H9 (cell line): Measurements from ENCODE around the gene PFKL. TPM values are rescaled to one million over a fixed set of nuclear protein-coding genes. Genes with fewer than 3 reads are reported as not detected.

Source experiments
- DNase-seq: peaks from one replicate; pipeline ENCODE4 v3.0.0-alpha.2; 2017
- H2AFZ ChIP-seq: one replicate; pipeline ENCODE4 v1.6.1; 2013; ENCODE audit warnings: mild to moderate bottlenecking, low read length, control low read depth, moderate library complexity
- H2AK5ac ChIP-seq: 2 replicates; pipeline ENCODE4 v1.6.1; 2013; ENCODE audit warnings: low read length, control low read depth, mixed read lengths; ENCODE audit not compliant: insufficient read length
- H2BK120ac ChIP-seq: one replicate; pipeline ENCODE4 v1.6.1; 2013; ENCODE audit warnings: low read depth, mild to moderate bottlenecking, low read length, control low read depth, inconsistent platforms; ENCODE audit not compliant: poor library complexity, severe bottlenecking
- H2BK12ac ChIP-seq: 2 replicates; pipeline ENCODE4 v1.6.1; 2013; ENCODE audit warnings: low read length, control low read depth, mixed read lengths, low read depth; ENCODE audit not compliant: insufficient read length
- H2BK15ac ChIP-seq: 2 replicates; pipeline ENCODE4 v1.6.1; 2013; ENCODE audit warnings: low read depth, low read length, control low read depth
- H2BK20ac ChIP-seq: one replicate; pipeline ENCODE4 v1.6.1; 2013; ENCODE audit warnings: low read depth, mild to moderate bottlenecking, low read length, control low read depth, inconsistent platforms; ENCODE audit not compliant: poor library complexity, severe bottlenecking
- H2BK5ac ChIP-seq: 2 replicates; pipeline ENCODE4 v1.6.1; 2013; ENCODE audit warnings: low read length, control low read depth, mixed read lengths; ENCODE audit not compliant: insufficient read length
- H3K14ac ChIP-seq: 2 replicates; pipeline ENCODE4 v1.6.1; 2013; ENCODE audit warnings: low read length, control low read depth; ENCODE audit not compliant: insufficient read depth
- H3K18ac ChIP-seq: 2 replicates; pipeline ENCODE4 v1.6.1; 2013; ENCODE audit warnings: low read depth, mild to moderate bottlenecking, mixed read lengths, low read length, control low read depth; ENCODE audit not compliant: insufficient read length
- H3K23ac ChIP-seq: 2 replicates; pipeline ENCODE4 v1.6.1; 2013; ENCODE audit warnings: low read length, control low read depth, mixed read lengths, low read depth; ENCODE audit not compliant: insufficient read length
- H3K23me2 ChIP-seq: 2 replicates; pipeline ENCODE4 v1.6.1; 2013; ENCODE audit warnings: low read depth, mild to moderate bottlenecking, mixed read lengths, low read length, control low read depth; ENCODE audit not compliant: insufficient read length, poor library complexity, severe bottlenecking
- H3K27ac ChIP-seq: 2 replicates; pipeline ENCODE4 v1.5.1; 2013; ENCODE audit warnings: low read length, control low read depth, mixed read lengths, low read depth; ENCODE audit not compliant: insufficient read length
- H3K27me3 ChIP-seq: 2 replicates; pipeline ENCODE4 v1.6.1; 2013; ENCODE audit warnings: low read length, control low read depth, inconsistent platforms; ENCODE audit not compliant: insufficient read depth
- H3K4ac ChIP-seq: 2 replicates; pipeline ENCODE4 v1.6.1; 2013; ENCODE audit warnings: low read depth, mild to moderate bottlenecking, control low read depth, inconsistent platforms, low read length, moderate library complexity
- H3K4me1 ChIP-seq: 2 replicates; pipeline ENCODE4 v1.6.1; 2013; ENCODE audit warnings: low read length, control low read depth, inconsistent platforms; ENCODE audit not compliant: insufficient read depth
- H3K4me2 ChIP-seq: 2 replicates; pipeline ENCODE4 v1.6.1; 2013; ENCODE audit warnings: low read length, control low read depth, mixed read lengths; ENCODE audit not compliant: insufficient read length, insufficient read depth
- H3K56ac ChIP-seq: 2 replicates; pipeline ENCODE4 v1.6.1; 2013; ENCODE audit warnings: low read depth, mild to moderate bottlenecking, mixed read lengths, low read length, control low read depth; ENCODE audit not compliant: insufficient read length
- H3K79me1 ChIP-seq: 2 replicates; pipeline ENCODE4 v1.6.1; 2013; ENCODE audit warnings: low read depth, mild to moderate bottlenecking, moderate library complexity, low read length, control low read depth, inconsistent platforms; ENCODE audit not compliant: insufficient read depth, poor library complexity, severe bottlenecking
- H3K79me2 ChIP-seq: 2 replicates; pipeline ENCODE4 v1.6.1; 2013; ENCODE audit warnings: low read length, control low read depth, inconsistent platforms; ENCODE audit not compliant: insufficient read depth
- H3K9ac ChIP-seq: 2 replicates; pipeline ENCODE4 v1.6.1; 2013; ENCODE audit warnings: low read length, control low read depth, mixed read lengths; ENCODE audit not compliant: insufficient read length; ENCODE audit errors: extremely low read depth
- H3K9me3 ChIP-seq: one replicate; pipeline ENCODE4 v1.6.1; 2013; ENCODE audit warnings: low read depth, low read length, inconsistent platforms; ENCODE audit not compliant: control insufficient read depth
- H3T11ph ChIP-seq: one replicate; pipeline ENCODE4 v1.6.1; 2013; ENCODE audit warnings: mild to moderate bottlenecking, low read length, control low read depth, inconsistent platforms
- H4K20me1 ChIP-seq: one replicate; pipeline ENCODE4 v1.6.1; 2013; ENCODE audit not compliant: control insufficient read depth, insufficient read length, insufficient read depth
- H4K5ac ChIP-seq: 2 replicates; pipeline ENCODE4 v1.6.1; 2013; ENCODE audit warnings: low read depth, mild to moderate bottlenecking, mixed read lengths, low read length, control low read depth; ENCODE audit not compliant: insufficient read length
- H4K8ac ChIP-seq: replicated peaks from 2 replicates; pipeline ENCODE4 v1.6.1; 2013; ENCODE audit warnings: low read length, control low read depth, mixed read lengths, low read depth; ENCODE audit not compliant: insufficient read length
- H4K91ac ChIP-seq: 2 replicates; pipeline ENCODE4 v1.6.1; 2013; ENCODE audit warnings: low read depth, mild to moderate bottlenecking, moderate library complexity, mixed read lengths, low read length, control low read depth; ENCODE audit not compliant: insufficient read length
- H3K27ac Mint-ChIP-seq, 3 experiments: 2 replicates in 2 of 3; 3 replicates in 1 of 3; pipeline ENCODE4 v1.8.0; 2020 to 2021; ENCODE audit warnings: mixed read lengths in 3 of 3, mild to moderate bottlenecking in 1 of 3, moderate library complexity in 1 of 3
- H3K27me3 Mint-ChIP-seq: 2 replicates; pipeline ENCODE4 v1.8.0; 2021; ENCODE audit warnings: low read depth, mild to moderate bottlenecking, moderate library complexity, mixed read lengths
- H3K36me3 Mint-ChIP-seq, 3 experiments: 2 replicates in 2 of 3; 3 replicates in 1 of 3; pipeline ENCODE4 v1.8.0; 2020 to 2021; ENCODE audit warnings: low read depth in 3 of 3, mixed read lengths in 3 of 3; ENCODE audit not compliant: insufficient read depth in 1 of 3
- H3K4me1 Mint-ChIP-seq, 2 experiments: 2 replicates each; pipeline ENCODE4 v1.8.0; 2020; ENCODE audit warnings: mixed read lengths in 2 of 2
- H3K4me3 Mint-ChIP-seq, 2 experiments: 2 replicates in 1 of 2; 3 replicates in 1 of 2; pipeline ENCODE4 v1.8.0; 2020 to 2021; ENCODE audit warnings: mild to moderate bottlenecking in 2 of 2, mixed read lengths in 2 of 2, moderate library complexity in 1 of 2
- H3K9me3 Mint-ChIP-seq, 2 experiments: 2 replicates in 1 of 2; 3 replicates in 1 of 2; pipeline ENCODE4 v1.8.0; 2020; ENCODE audit warnings: mild to moderate bottlenecking in 2 of 2, mixed read lengths in 2 of 2, moderate library complexity in 1 of 2
- CTCF ChIP-seq: fragments of 200-600 bp; sonication (generic); conservative IDR thresholded peaks from 3 replicates; pipeline ENCODE4 v1.8.0; 2021; ENCODE audit warnings: antibody characterized with exemption, mild to moderate bottlenecking
- WGBS: extraction: QIAGEN DNeasy Blood & Tissue Kit; methylation state at CpG from one replicate; pipeline ENCODE4 v1.1.7; 2013; ENCODE audit warnings: missing lambda C conversion rate, low lambda C conversion rate, mixed read lengths; ENCODE audit not compliant: insufficient read length; ENCODE audit errors: extremely low coverage; 5-methylcytosine and 5-hydroxymethylcytosine counted together
- total RNA-seq: library from RNA; stranded (reverse); gene quantifications from 2 replicates; pipeline ENCODE4 v1.2.1, GENCODE V29; 2021

The PFKL gene
- total RNA-seq, 1 experiment from 2014 or later = 107 TPM

GRCh38 chr21:44281801-44282200 lies 18.1 kb upstream of the PFKL start:
- Histone ChIP-seq H4K20me1 (no peaks in the 10 kb centered on the region), H2BK12ac (no peak overlapping the region), H4K91ac (no peak overlapping the region), H3K4me2 (no peak overlapping the region), H2BK120ac (no peak overlapping the region), H2AFZ (no peak overlapping the region), H2BK5ac (no peak overlapping the region), H3T11ph (no peak overlapping the region), H4K5ac (no peak overlapping the region), H3K23ac (no peak overlapping the region), H2BK20ac (no peak overlapping the region), H3K56ac (no peak overlapping the region), H2BK15ac (no peak overlapping the region), H3K18ac (no peak overlapping the region), H3K27me3 (no peaks in the 10 kb centered on the region), H3K4ac (no peak overlapping the region), H3K79me2 (no peaks in the 10 kb centered on the region), H3K79me1 (no peaks in the 10 kb centered on the region), H3K9ac (no peak overlapping the region), H4K8ac (no peak overlapping the region), H3K23me2 (no peaks in the 10 kb centered on the region), H3K27ac (no peak overlapping the region), H3K14ac (no peak overlapping the region), H3K4me1 (no peaks in the 10 kb centered on the region; the same call in 1 of the 2 replicates), H3K9me3 (no peaks in the 10 kb centered on the region), H2AK5ac (no peak overlapping the region)
- TF ChIP-seq CTCF = no peak
- Mint-ChIP-seq H3K27me3 (peaks cover 11% of the 10 kb centered on the region), H3K4me1 (peaks cover 22 to 26% of the 10 kb centered on the region in 2 experiments), H3K4me3 (no peak overlapping the region), H3K27ac (no peak overlapping the region), H3K9me3 (no peaks in the 10 kb centered on the region), H3K36me3 (no peaks in the 10 kb centered on the region)
- no peak for DNase-seq
- WGBS = no CpG with 5 or more reads among the region's 9 CpGs
